Body of pancreas (tissue), 4 donors: ENCODE data around the gene TOB1. TPM values are rescaled to one million over a fixed set of nuclear protein-coding genes. Genes with fewer than 3 reads are reported as not detected.

ENCODE experiments used
- ATAC-seq: fragments of 150-250 bp; one replicate; pipeline ENCODE4 v1.9.1; 2016
- DNase-seq, 4 donors: peaks; one replicate each; pipeline ENCODE4 v3.0.0-alpha.2; 2019
- H3K27ac ChIP-seq, 4 donors: fragments of 200-600 bp; sonication (generic); 1 replicate in 3 of 4; 2 replicates in 1 of 4; pipeline versions ENCODE4 v1.5.1 to v1.6.1; 2016 to 2019; ENCODE audit warnings: mild to moderate bottlenecking in 1 of 4, mixed read lengths in 1 of 4, moderate library complexity in 1 of 4
- H3K27me3 ChIP-seq, 2 donors: fragments of 200-600 bp; sonication (generic); one replicate each; pipeline ENCODE4 v1.6.0; 2016; ENCODE audit warnings: mild to moderate bottlenecking in 1 of 2
- H3K36me3 ChIP-seq, 2 donors: fragments of 200-600 bp; sonication (generic); replicated peaks in 1 of 2; 2 replicates each; pipeline ENCODE4 v1.5.1; 2016; ENCODE audit warnings: low read depth in 2 of 2; ENCODE audit not compliant: insufficient read depth in 1 of 2
- H3K4me1 ChIP-seq: fragments of 200-600 bp; sonication (generic); one replicate; pipeline ENCODE4 v1.6.0; 2016
- H3K4me3 ChIP-seq, 2 donors: fragments of 200-600 bp; sonication (generic); 1 replicate in 1 of 2; 2 replicates in 1 of 2; pipeline ENCODE4 v1.5.1; 2016 to 2019
- H3K9me3 ChIP-seq, 3 donors: fragments of 200-600 bp; sonication (generic); 1 replicate in 2 of 3; 2 replicates in 1 of 3; pipeline ENCODE4 v1.5.1; 2016
- CTCF ChIP-seq, 7 experiments: fragments of 450-650 bp in 4 of 7; fragments of 200-600 bp in 3 of 7; sonication (generic) in 3 of 7; IDR thresholded peaks; one replicate each; pipeline ENCODE4 v1.5.1; 2016 to 2019; ENCODE audit warnings: antibody characterized with exemption in 7 of 7
- POLR2A ChIP-seq, 3 donors: fragments of 450-650 bp; IDR thresholded peaks; one replicate each; pipeline ENCODE4 v1.6.1; 2016; ENCODE audit warnings: antibody characterized with exemption in 3 of 3, mild to moderate bottlenecking in 2 of 3
- WGBS, 2 donors: methylation state at CpG; one replicate each; pipeline ENCODE4 v1.1.5; 2017; 5-methylcytosine and 5-hydroxymethylcytosine counted together
- intact Hi-C: fragments of 100-400 bp; cut with DNase I; formaldehyde crosslinking; loops from one replicate; pipeline ENCODE4 v1.15.1; 2023
- total RNA-seq, 2 donors: library from RNA; depleted of rRNA; stranded (reverse); fragments of >200 nt; gene quantifications; one replicate each; pipeline ENCODE4 v1.1.0, GENCODE V29; 2016

The TOB1 gene
- total RNA-seq, 2 donors from 2014 or later, result 36.8 to 46.1 TPM

- H3K27me3 ChIP-seq, result no peaks in the 10 kb centered on the region
- WGBS, 2 donors, result 43 to 55% methylated on average over 7 to 8 of the region's 8 CpGs
- H3K27ac ChIP-seq, result peak overlapping the region; percentile 53 to 88 (median 78)
- intact Hi-C loops, result no loop called here
- no peaks in the 10 kb centered on the region for H3K9me3 ChIP-seq
- no peak for TF ChIP-seq CTCF (IDR thresholded peaks at IDR 0.05)
- TF ChIP-seq POLR2A (IDR thresholded peaks at IDR 0.05), result peak; percentile 29 to 73 (median 65)
- ATAC-seq, result peak; percentile 94
- H3K4me3 ChIP-seq, result no peak overlapping the region
- peaks cover 31% of the 10 kb centered on the region for H3K4me1 ChIP-seq
- no peaks in the 10 kb centered on the region for H3K36me3 ChIP-seq
- peak; percentile 61 to 84 (median 73) for DNase-seq
Measured at GRCh38 chr17:50884439-50885311, 18.5 kb upstream of the TOB1 start.

GRCh38 chr17:50883850-50884438 lies 17.8 kb upstream of the TOB1 start:
- TF ChIP-seq CTCF (IDR thresholded peaks at IDR 0.05) (no peak), POLR2A (IDR thresholded peaks at IDR 0.05) (no peak)
- Histone ChIP-seq H3K36me3 (no peaks in the 10 kb centered on the region), H3K27me3 (no peaks in the 10 kb centered on the region), H3K27ac (peak overlapping the region; percentile 53 to 88 (median 78)), H3K4me1 (peaks cover 26% of the 10 kb centered on the region), H3K9me3 (no peaks in the 10 kb centered on the region), H3K4me3 (no peak overlapping the region)
- DNase-seq (peak in 3 of 4 donors; percentile 38 to 59 (median 45)), ATAC-seq (peak; percentile 58)
- WGBS, 2 donors, result 49 to 66% methylated on average over 5 of the region's 5 CpGs
- intact Hi-C loops, result no loop called here

- H3K27me3 ChIP-seq, result no peaks in the 10 kb centered on the region
- ATAC-seq (no peak), DNase-seq (no peak)
- intact Hi-C loops, result no loop called here
- H3K36me3 ChIP-seq, result no peaks in the 10 kb centered on the region
- peak overlapping the region in 3 of 4 donors; percentile 14 to 72 (median 44) for H3K27ac ChIP-seq
- no peak for TF ChIP-seq POLR2A (IDR thresholded peaks at IDR 0.05)
- TF ChIP-seq CTCF (IDR thresholded peaks at IDR 0.05), result no peak
- no peak overlapping the region for H3K4me3 ChIP-seq
- 85 to 89% methylated on average over 7 of the region's 7 CpGs for WGBS, 2 donors
- peaks cover 26% of the 10 kb centered on the region for H3K4me1 ChIP-seq
- H3K9me3 ChIP-seq, result no peaks in the 10 kb centered on the region
Measured at GRCh38 chr17:50882851-50883250, 16.7 kb upstream of the TOB1 start.

- DNase-seq (no peak), ATAC-seq (no peak)
- no peaks in the 10 kb centered on the region for H3K36me3 ChIP-seq
- H3K4me1 ChIP-seq, result peaks cover 26% of the 10 kb centered on the region
- TF ChIP-seq POLR2A (IDR thresholded peaks at IDR 0.05) (no peak), CTCF (IDR thresholded peaks at IDR 0.05) (no peak)
- WGBS, 2 donors, result 70 to 77% methylated on average over 2 of the region's 2 CpGs
- no peak overlapping the region for H3K4me3 ChIP-seq
- H3K27me3 ChIP-seq, result no peaks in the 10 kb centered on the region
- no peak overlapping the region for H3K27ac ChIP-seq
- intact Hi-C loops, result no loop called here
- H3K9me3 ChIP-seq, result no peaks in the 10 kb centered on the region
Measured at GRCh38 chr17:50881182-50881581, 15.0 kb upstream of the TOB1 start.
